Measurements from ENCODE around the gene TCF20. TPM values are rescaled to one million over a fixed set of nuclear protein-coding genes. Genes with fewer than 3 reads are reported as not detected.

The TCF20 gene
- total RNA-seq: 63.6 TPM
- polyA plus RNA-seq (ENCODE audit: insufficient read depth, low read depth, low replicate concordance): 6.1 TPM
- long read RNA-seq, donor 1, full-length matches to known transcripts: 5 of 10 reads
- long read RNA-seq, donor 1, partial matches to known transcripts: 0 of 10 reads
- long read RNA-seq, donor 1, other reads (novel, unspliced or antisense): 5 of 10 reads
- long read RNA-seq, donor 2, full-length matches to known transcripts: 5 of 5 reads
- long read RNA-seq, donor 2, partial matches to known transcripts: 0 of 5 reads
- long read RNA-seq, donor 2, other reads (novel, unspliced or antisense): 0 of 5 reads
- long read RNA-seq, donor 3, full-length matches to known transcripts: 2 of 2 reads
- long read RNA-seq, donor 3, partial matches to known transcripts: 0 of 2 reads
- long read RNA-seq, donor 3, other reads (novel, unspliced or antisense): 0 of 2 reads
- long read RNA-seq, donor 4, full-length matches to known transcripts: 7 of 13 reads
- long read RNA-seq, donor 4, partial matches to known transcripts: 0 of 13 reads
- long read RNA-seq, donor 4, other reads (novel, unspliced or antisense): 6 of 13 reads
- long read RNA-seq, donor 5: 0 reads
- long read RNA-seq, donor 6, partial matches to known transcripts: 0 of 1 reads
- long read RNA-seq, donor 6, other reads (novel, unspliced or antisense): 0 of 1 reads
- long read RNA-seq, donor 7, full-length matches to known transcripts: 4 of 16 reads
- long read RNA-seq, donor 7, partial matches to known transcripts: 0 of 16 reads
- long read RNA-seq, donor 7, other reads (novel, unspliced or antisense): 12 of 16 reads
- long read RNA-seq, donor 8, full-length matches to known transcripts: 3 of 3 reads
- long read RNA-seq, donor 8, partial matches to known transcripts: 0 of 3 reads
- long read RNA-seq, donor 8, other reads (novel, unspliced or antisense): 0 of 3 reads
- long read RNA-seq, donor 9, full-length matches to known transcripts: 7 of 7 reads
- long read RNA-seq, donor 9, partial matches to known transcripts: 0 of 7 reads
- long read RNA-seq, donor 9, other reads (novel, unspliced or antisense): 0 of 7 reads
- long read RNA-seq, donor 10, full-length matches to known transcripts: 6 of 6 reads
- long read RNA-seq, donor 10, partial matches to known transcripts: 0 of 6 reads
- long read RNA-seq, donor 10, other reads (novel, unspliced or antisense): 0 of 6 reads

- H3K27ac ChIP-seq (ENCODE audit: low read depth in 2 of 2, low read length in 2 of 2): peak within 1 kb of the TSS; percentile 71 to 77
- DNase-seq (peak; percentile 82 to 95 (median 89)), FAIRE-seq (no peak)
- H3K9ac ChIP-seq (ENCODE audit: low read length in 3 of 3): peak within 1 kb of the TSS; percentile 48 to 71 (median 65)
- intact Hi-C loops (cut with DNase I): no loop called here
- H3K9me3 ChIP-seq (ENCODE audit: control insufficient read depth in 2 of 3, insufficient read depth in 1 of 3, low read length in 3 of 3): no peaks in the 10 kb centered on the region
- no peak for TF ChIP-seq CTCF (IDR thresholded peaks at IDR 0.05; ENCODE audit: borderline replicate concordance, extremely low read depth, insufficient read depth)
- H3K4me3 ChIP-seq (ENCODE audit: low read length in 3 of 3): peak within 1 kb of the TSS; percentile 72 to 81 (median 77)
- H3K27me3 ChIP-seq (ENCODE audit: control insufficient read depth, insufficient read depth, low read length): no peaks in the 10 kb centered on the region
- H3K4me1 ChIP-seq (ENCODE audit: control insufficient read depth in 2 of 3, insufficient read depth in 2 of 3, low read depth in 1 of 3, low read length in 3 of 3): peaks cover 4 to 7% (median 7%) of the 10 kb centered on the region in 3 donors
- H3K36me3 ChIP-seq (ENCODE audit: control insufficient read depth in 2 of 3, insufficient read depth in 3 of 3, low read length in 3 of 3): no peaks in the 10 kb centered on the region
Observed at GRCh38 chr22:42270510-42271190, at the start of gene TCF20. TSS of gene TCF20 (minus strand) at chr22:42270653. CDS start at chr22:42215305, 55,348 bp downstream.

- peaks cover 0 to 10% (median 0%) of the 10 kb centered on the region in 3 donors for H3K4me1 ChIP-seq (ENCODE audit: control insufficient read depth in 2 of 3, insufficient read depth in 2 of 3, low read depth in 1 of 3, low read length in 3 of 3)
- H3K36me3 ChIP-seq (ENCODE audit: control insufficient read depth in 2 of 3, insufficient read depth in 3 of 3, low read length in 3 of 3): no peaks in the 10 kb centered on the region
- H3K27me3 ChIP-seq (ENCODE audit: control insufficient read depth, insufficient read depth, low read length): no peaks in the 10 kb centered on the region
- H3K4me3 ChIP-seq (ENCODE audit: low read length in 3 of 3): no peak overlapping the region
- no peak overlapping the region for H3K9ac ChIP-seq (ENCODE audit: low read length in 3 of 3)
- no peak for TF ChIP-seq CTCF (IDR thresholded peaks at IDR 0.05; ENCODE audit: borderline replicate concordance, extremely low read depth, insufficient read depth)
- intact Hi-C loops (cut with DNase I): no loop called here
- H3K27ac ChIP-seq (ENCODE audit: low read depth in 2 of 2, low read length in 2 of 2): no peak overlapping the region
- H3K9me3 ChIP-seq (ENCODE audit: control insufficient read depth in 2 of 3, insufficient read depth in 1 of 3, low read length in 3 of 3): no peaks in the 10 kb centered on the region
- FAIRE-seq: no peak
- DNase-seq: no peak
Observed at GRCh38 chr22:42319386-42319785, 48.9 kb upstream of the TCF20 start.

GRCh38 chr22:42318967-42319366, 48.5 kb upstream of the TCF20 start:
- H3K4me1 ChIP-seq (ENCODE audit: control insufficient read depth in 2 of 3, insufficient read depth in 2 of 3, low read depth in 1 of 3, low read length in 3 of 3): peaks cover 0 to 10% (median 0%) of the 10 kb centered on the region in 3 donors
- no peak overlapping the region for H3K27ac ChIP-seq (ENCODE audit: low read depth in 2 of 2, low read length in 2 of 2)
- DNase-seq (no peak), FAIRE-seq (no peak)
- intact Hi-C loops (cut with DNase I): no loop called here
- H3K4me3 ChIP-seq (ENCODE audit: low read length in 3 of 3): no peak overlapping the region
- no peak for TF ChIP-seq CTCF (IDR thresholded peaks at IDR 0.05; ENCODE audit: borderline replicate concordance, extremely low read depth, insufficient read depth)
- no peaks in the 10 kb centered on the region for H3K27me3 ChIP-seq (ENCODE audit: control insufficient read depth, insufficient read depth, low read length)
- no peak overlapping the region for H3K9ac ChIP-seq (ENCODE audit: low read length in 3 of 3)
- no peaks in the 10 kb centered on the region for H3K9me3 ChIP-seq (ENCODE audit: control insufficient read depth in 2 of 3, insufficient read depth in 1 of 3, low read length in 3 of 3)
- no peaks in the 10 kb centered on the region for H3K36me3 ChIP-seq (ENCODE audit: control insufficient read depth in 2 of 3, insufficient read depth in 3 of 3, low read length in 3 of 3)
